Calu3 (cell line): ENCODE data around the gene GCNT2. TPM values are rescaled to one million over a fixed set of nuclear protein-coding genes. Genes with fewer than 3 reads are reported as not detected.
"Not testable (repeated sequence)": the region's sequence is repeated elsewhere in the genome, so short reads cannot be mapped to it uniquely, and the experiment has no call there.

ENCODE experiments used
- BruUV-seq: library from RNA; stranded (reverse); fragments of 400-500 nt; replicated peaks from 2 replicates; lab custom pipeline; 2021; lab: Mats Ljungman, UMichigan
- CTCF ChIA-PET: fragments of 300-600 bp; sonication (Branson Sonifier 250); formaldehyde crosslinking; loops from one replicate; lab custom pipeline; 2022; ENCODE audit warnings: antibody characterized with exemption; lab: Charles Lee
- DNase-seq: peaks from one replicate; pipeline ENCODE4 v3.0.0; 2022
- H3K27ac Mint-ChIP-seq: one replicate; pipeline ENCODE4 v1.8.0; 2022; ENCODE audit warnings: mixed read lengths; ENCODE audit not compliant: unreplicated experiment
- H3K27me3 Mint-ChIP-seq: one replicate; pipeline ENCODE4 v1.8.0; 2022; ENCODE audit warnings: mixed read lengths; ENCODE audit not compliant: unreplicated experiment
- H3K36me3 Mint-ChIP-seq: one replicate; pipeline ENCODE4 v1.8.0; 2022; ENCODE audit warnings: mild to moderate bottlenecking, moderate library complexity, mixed read lengths; ENCODE audit not compliant: insufficient read depth, unreplicated experiment
- H3K4me1 Mint-ChIP-seq: one replicate; pipeline ENCODE4 v1.8.0; 2022; ENCODE audit warnings: mild to moderate bottlenecking, low read depth, mixed read lengths; ENCODE audit not compliant: unreplicated experiment
- H3K4me3 Mint-ChIP-seq: one replicate; pipeline ENCODE4 v1.8.0; 2022; ENCODE audit warnings: mild to moderate bottlenecking, low read depth, moderate library complexity, mixed read lengths; ENCODE audit not compliant: unreplicated experiment
- H3K9me3 Mint-ChIP-seq: one replicate; pipeline ENCODE4 v1.8.0; 2022; ENCODE audit warnings: low read depth, mixed read lengths; ENCODE audit not compliant: unreplicated experiment
- CTCF ChIP-seq: fragments of 200-600 bp; IDR thresholded peaks from one replicate; pipeline ENCODE4 v1.8.0; 2022; ENCODE audit warnings: antibody characterized with exemption; ENCODE audit not compliant: unreplicated experiment
- intact Hi-C: fragments of 100-400 bp; cut with micrococcal nuclease; formaldehyde crosslinking; loops from one replicate; pipeline ENCODE4 v1.10.0; 2022; ENCODE audit not compliant: unreplicated experiment
- total RNA-seq: library from RNA; stranded (reverse); gene quantifications from 2 replicates; pipeline ENCODE4 v1.2.3, GENCODE V29; 2022

The GCNT2 gene
- total RNA-seq, 1 experiment from 2014 or later, result 18.0 TPM

- TF ChIP-seq CTCF, result no peak
- no TSS peak for BruUV-seq
- no peak for DNase-seq
- Mint-ChIP-seq H3K4me3 (no peak overlapping the region), H3K9me3 (no peaks in the 10 kb centered on the region), H3K4me1 (no peaks in the 10 kb centered on the region), H3K27me3 (no peaks in the 10 kb centered on the region), H3K27ac (no peak overlapping the region), H3K36me3 (no peaks in the 10 kb centered on the region)
- intact Hi-C loops, result no loop called here
- CTCF ChIA-PET, result no interaction called here
Observed at GRCh38 chr6:10615675-10616074, 94.5 kb downstream of the GCNT2 start.

- BruUV-seq, H3K36me3 Mint-ChIP-seq, H3K27me3 Mint-ChIP-seq, H3K27ac Mint-ChIP-seq, intact Hi-C loops, CTCF ChIA-PET, DNase-seq, H3K9me3 Mint-ChIP-seq, H3K4me1 Mint-ChIP-seq, H3K4me3 Mint-ChIP-seq: not testable (repeated sequence)
Observed at GRCh38 chr6:10616266-10616665, 95.1 kb downstream of the GCNT2 start.

- CTCF ChIA-PET, result no interaction called here
- no peak overlapping the region for H3K4me3 Mint-ChIP-seq
- H3K9me3 Mint-ChIP-seq, result no peaks in the 10 kb centered on the region
- no peak overlapping the region for H3K27ac Mint-ChIP-seq
- no TSS peak for BruUV-seq
- intact Hi-C loops, result no loop called here
- peaks cover 4% of the 10 kb centered on the region for H3K36me3 Mint-ChIP-seq
- no peaks in the 10 kb centered on the region for H3K27me3 Mint-ChIP-seq
- no peak for DNase-seq
- TF ChIP-seq CTCF, result no peak
- no peaks in the 10 kb centered on the region for H3K4me1 Mint-ChIP-seq
Observed at GRCh38 chr6:10617008-10617696, 96.0 kb downstream of the GCNT2 start.

GRCh38 chr6:10618409-10618808 is 97.3 kb downstream of the GCNT2 start:
- no peaks in the 10 kb centered on the region for H3K27me3 Mint-ChIP-seq
- H3K4me1 Mint-ChIP-seq, result no peaks in the 10 kb centered on the region
- H3K27ac Mint-ChIP-seq, result no peak overlapping the region
- no peak for TF ChIP-seq CTCF
- H3K36me3 Mint-ChIP-seq, result peaks cover 4% of the 10 kb centered on the region
- CTCF ChIA-PET, result no interaction called here
- no peak overlapping the region for H3K4me3 Mint-ChIP-seq
- intact Hi-C loops, result no loop called here
- H3K9me3 Mint-ChIP-seq, result no peaks in the 10 kb centered on the region
- DNase-seq, result no peak
- BruUV-seq, result no TSS peak

GRCh38 chr6:10621213-10621612 is 100.1 kb downstream of the GCNT2 start:
- Mint-ChIP-seq H3K4me1 (no peaks in the 10 kb centered on the region), H3K9me3 (no peaks in the 10 kb centered on the region), H3K27ac (no peak overlapping the region), H3K36me3 (peaks cover 4% of the 10 kb centered on the region), H3K4me3 (no peak overlapping the region), H3K27me3 (no peaks in the 10 kb centered on the region)
- CTCF ChIA-PET, result no interaction called here
- TF ChIP-seq CTCF, result no peak
- intact Hi-C loops, result no loop called here
- BruUV-seq, result no TSS peak
- DNase-seq, result no peak
